ENCODE results near the gene PLPP1. TPM values are rescaled to one million over a fixed set of nuclear protein-coding genes. Genes with fewer than 3 reads are reported as not detected.
"Not testable (repeated sequence)": the region's sequence is repeated elsewhere in the genome, so short reads cannot be mapped to it uniquely, and the experiment has no call there.

PLPP1 gene
- total RNA-seq, 2 experiments from 2014 or later = 7.9 to 8.2 TPM

- Mint-ChIP-seq H3K9me3 (ENCODE audit: low read depth) (no peaks in the 10 kb centered on the region), H3K4me3 (no peak overlapping the region), H3K4me1 (peaks cover 30% of the 10 kb centered on the region), H3K36me3 (ENCODE audit: low read depth) (no peaks in the 10 kb centered on the region), H3K27me3 (no peaks in the 10 kb centered on the region), H3K27ac (peak overlapping the region; percentile 24)
- POLR2A ChIA-PET = interaction anchor here (0.6 kb wide), 2 partner anchors 38 to 115 kb away, joined by 3 to 4 read pairs; no protein-coding TSS in a partner anchor
- DNase-seq (no peak), ATAC-seq (peak; percentile 54)
- intact Hi-C loops (cut with DNase I, micrococcal nuclease) = no loop called here
- CTCF ChIA-PET = interaction anchor here (1.2 kb wide), 1 partner anchor 40 kb away, joined by 3 read pairs; no protein-coding TSS in a partner anchor
Measured at GRCh38 chr5:55541056-55541635, 6.4 kb upstream of the PLPP1 start.

GRCh38 chr5:55540525-55540924 is 5.8 kb upstream of the PLPP1 start:
- H3K36me3 Mint-ChIP-seq (ENCODE audit: low read depth) = no peaks in the 10 kb centered on the region
- peaks cover 33% of the 10 kb centered on the region for H3K4me1 Mint-ChIP-seq
- ChIA-PET CTCF (interaction anchor here (1.2 kb wide), 1 partner anchor 40 kb away, joined by 3 read pairs; no protein-coding TSS in a partner anchor), POLR2A (no interaction called here)
- no peak overlapping the region for H3K4me3 Mint-ChIP-seq
- no peak overlapping the region for H3K27ac Mint-ChIP-seq
- H3K27me3 Mint-ChIP-seq = no peaks in the 10 kb centered on the region
- no peaks in the 10 kb centered on the region for H3K9me3 Mint-ChIP-seq (ENCODE audit: low read depth)
- ATAC-seq (no peak), DNase-seq (no peak)
- intact Hi-C loops (cut with DNase I, micrococcal nuclease) = no loop called here

- H3K27me3 Mint-ChIP-seq = no peaks in the 10 kb centered on the region
Measured at GRCh38 chr5:55540024-55540423, 5.3 kb upstream of the PLPP1 start.

GRCh38 chr5:55538661-55539060 is 3.9 kb upstream of the PLPP1 start:
- ATAC-seq (no peak), DNase-seq (no peak)
- Mint-ChIP-seq H3K4me1 (peaks cover 42% of the 10 kb centered on the region), H3K27me3 (no peaks in the 10 kb centered on the region), H3K27ac (no peak overlapping the region), H3K4me3 (no peak overlapping the region), H3K9me3 (ENCODE audit: low read depth) (no peaks in the 10 kb centered on the region), H3K36me3 (ENCODE audit: low read depth) (no peaks in the 10 kb centered on the region)
- ChIA-PET POLR2A (no interaction called here), CTCF (interaction anchor here (0.6 kb wide), 1 partner anchor 363 kb away, joined by 5 read pairs; no protein-coding TSS in a partner anchor)
- intact Hi-C loops (cut with DNase I, micrococcal nuclease) = loop anchor here (5.0 to 10.0 kb wide), 3 partner anchors 154 to 1276 kb away; partner anchors contain the start of gene MAP3K1 (in 1 of the 2)

More at GRCh38 chr5:55540024-55540423, 5.3 kb upstream of the PLPP1 start:
- Mint-ChIP-seq H3K27ac (peak overlapping the region; percentile 4), H3K4me3 (no peak overlapping the region), H3K36me3 (ENCODE audit: low read depth) (no peaks in the 10 kb centered on the region), H3K4me1 (peaks cover 38% of the 10 kb centered on the region), H3K9me3 (ENCODE audit: low read depth) (no peaks in the 10 kb centered on the region)
- intact Hi-C loops (cut with DNase I, micrococcal nuclease) = no loop called here
- CTCF ChIA-PET = interaction anchor here (1.2 kb wide), 1 partner anchor 41 kb away, joined by 3 read pairs; no protein-coding TSS in a partner anchor
- no peak for DNase-seq
- no peak for ATAC-seq
- POLR2A ChIA-PET = no interaction called here

- H3K36me3 Mint-ChIP-seq (ENCODE audit: low read depth); CTCF ChIA-PET; DNase-seq; H3K4me3 Mint-ChIP-seq; H3K9me3 Mint-ChIP-seq (ENCODE audit: low read depth); POLR2A ChIA-PET; H3K27ac Mint-ChIP-seq; H3K27me3 Mint-ChIP-seq; ATAC-seq: not testable (repeated sequence)
- intact Hi-C loops (cut with DNase I, micrococcal nuclease) = loop anchor here (5.0 to 10.0 kb wide), 3 partner anchors 155 to 1277 kb away; partner anchors contain the start of gene MAP3K1 (in 1 of the 2)
- peaks cover 47% of the 10 kb centered on the region for H3K4me1 Mint-ChIP-seq
Measured at GRCh38 chr5:55537315-55537714, 2.6 kb upstream of the PLPP1 start.

- no peaks in the 10 kb centered on the region for H3K36me3 Mint-ChIP-seq (ENCODE audit: low read depth)
- H3K9me3 Mint-ChIP-seq (ENCODE audit: low read depth) = no peaks in the 10 kb centered on the region
- ChIA-PET POLR2A (interaction anchor here (0.5 kb wide), 1 partner anchor 78 kb away, joined by 5 read pairs; no protein-coding TSS in a partner anchor), CTCF (no interaction called here)
- ATAC-seq (peak; percentile 9), DNase-seq (no peak)
- peak overlapping the region; percentile 88 for H3K27ac Mint-ChIP-seq
- H3K4me1 Mint-ChIP-seq = peaks cover 32% of the 10 kb centered on the region
- intact Hi-C loops (cut with DNase I, micrococcal nuclease) = loop anchor here (1.0 to 10.0 kb wide), 6 partner anchors 115 to 1279 kb away; partner anchors contain the start of genes CDC20B (in 1 of the 2), DHX29 (in 1 of the 2), MAP3K1 (in 1 of the 2) and MTREX (in 1 of the 2)
- peak overlapping the region; percentile 79 for H3K4me3 Mint-ChIP-seq
- H3K27me3 Mint-ChIP-seq = no peaks in the 10 kb centered on the region
Measured at GRCh38 chr5:55535199-55535905, 588 bp upstream of the PLPP1 start.

- Mint-ChIP-seq H3K36me3 (ENCODE audit: low read depth) (no peaks in the 10 kb centered on the region), H3K27me3 (no peaks in the 10 kb centered on the region), H3K4me3 (peak overlapping the region; percentile 79), H3K9me3 (ENCODE audit: low read depth) (no peaks in the 10 kb centered on the region), H3K27ac (peak overlapping the region; percentile 65), H3K4me1 (peaks cover 26% of the 10 kb centered on the region)
- POLR2A ChIA-PET = interaction anchor here (0.6 kb wide), 1 partner anchor 75 kb away, joined by 4 read pairs; no protein-coding TSS in a partner anchor
- intact Hi-C loops (cut with DNase I, micrococcal nuclease) = loop anchor here (1.0 to 10.0 kb wide), 6 partner anchors 96 to 1281 kb away; partner anchors contain the start of genes MAP3K1 (in 1 of the 2) and MCIDAS (in 1 of the 2)
- ATAC-seq (peak; percentile 31), DNase-seq (no peak)
- CTCF ChIA-PET = no interaction called here
Measured at GRCh38 chr5:55533521-55534435, 986 bp downstream of the PLPP1 start.

- H3K4me1 Mint-ChIP-seq = peaks cover 18% of the 10 kb centered on the region
- no peak for DNase-seq
- no peak for ATAC-seq
- intact Hi-C loops (cut with DNase I, micrococcal nuclease) = loop anchor here (5.0 to 10.0 kb wide), 4 partner anchors 93 to 1284 kb away; partner anchors contain the start of genes MAP3K1 (in 1 of the 2) and MCIDAS (in 1 of the 2)
- ChIA-PET CTCF (no interaction called here), POLR2A (no interaction called here)
- H3K27me3 Mint-ChIP-seq = no peaks in the 10 kb centered on the region
- no peaks in the 10 kb centered on the region for H3K9me3 Mint-ChIP-seq (ENCODE audit: low read depth)
- no peak overlapping the region for H3K27ac Mint-ChIP-seq
- H3K4me3 Mint-ChIP-seq = no peak overlapping the region
- H3K36me3 Mint-ChIP-seq (ENCODE audit: low read depth) = peaks cover 5% of the 10 kb centered on the region
Measured at GRCh38 chr5:55530669-55531068, 4.1 kb downstream of the PLPP1 start.

GRCh38 chr5:55524816-55525215 is 9.9 kb downstream of the PLPP1 start:
- Mint-ChIP-seq H3K27me3 (no peaks in the 10 kb centered on the region), H3K4me3 (no peak overlapping the region), H3K27ac (no peak overlapping the region), H3K36me3 (ENCODE audit: low read depth) (peaks cover 5% of the 10 kb centered on the region), H3K4me1 (peaks cover 9% of the 10 kb centered on the region), H3K9me3 (ENCODE audit: low read depth) (no peaks in the 10 kb centered on the region)
- no peak for DNase-seq
- ChIA-PET POLR2A (no interaction called here), CTCF (no interaction called here)
- ATAC-seq = peak; percentile 49
- intact Hi-C loops (cut with DNase I, micrococcal nuclease) = no loop called here

GRCh38 chr5:55523293-55523692 is 11.5 kb downstream of the PLPP1 start:
- peaks cover 9% of the 10 kb centered on the region for H3K4me1 Mint-ChIP-seq
- no peaks in the 10 kb centered on the region for H3K27me3 Mint-ChIP-seq
- peaks cover 5% of the 10 kb centered on the region for H3K36me3 Mint-ChIP-seq (ENCODE audit: low read depth)
- no peak overlapping the region for H3K27ac Mint-ChIP-seq
- H3K4me3 Mint-ChIP-seq = no peak overlapping the region
- ChIA-PET CTCF (interaction anchor here (1.3 kb wide), 1 partner anchor 8 kb away, joined by 3 read pairs; no protein-coding TSS in a partner anchor), POLR2A (no interaction called here)
- intact Hi-C loops (cut with DNase I, micrococcal nuclease) = no loop called here
- no peak for ATAC-seq
- DNase-seq = no peak
- H3K9me3 Mint-ChIP-seq (ENCODE audit: low read depth) = no peaks in the 10 kb centered on the region

- intact Hi-C loops (cut with DNase I, micrococcal nuclease) = no loop called here
- H3K9me3 Mint-ChIP-seq (ENCODE audit: low read depth) = no peaks in the 10 kb centered on the region
- H3K27ac Mint-ChIP-seq = no peak overlapping the region
- POLR2A ChIA-PET = no interaction called here
- ATAC-seq (no peak), DNase-seq (no peak)
- no peaks in the 10 kb centered on the region for H3K27me3 Mint-ChIP-seq
- peaks cover 9% of the 10 kb centered on the region for H3K4me1 Mint-ChIP-seq
- H3K36me3 Mint-ChIP-seq (ENCODE audit: low read depth) = peaks cover 3% of the 10 kb centered on the region
- CTCF ChIA-PET = no interaction called here
- H3K4me3 Mint-ChIP-seq = no peak overlapping the region
Measured at GRCh38 chr5:55521881-55522280, 12.9 kb downstream of the PLPP1 start.

Measured in activated CD4-positive, alpha-beta T cell treated with anti-CD3 and anti-CD28 coated beads for 36 hours (primary cell).